IPS-NIHi7 (cell line): ENCODE data around the gene TMOD1.
A peak's percentile ranks its signal among the peaks of the same experiment; 100 is the strongest.

Experiments
- DNase-seq: peaks from one replicate; pipeline ENCODE4 v3.0.0; 2012; ENCODE audit warnings: mixed read lengths; ENCODE audit errors: extremely low spot score

TMOD1 gene

GRCh38 chr9:97632985-97633858, 131.8 kb downstream of the TMOD1 start, which contains the start of the genes NCBP1 and TSTD2:
Gene NCBP1 (plus strand): TSS chr9:97633821. CDS start chr9:97633882, 61 bp downstream.
Gene TSTD2 (minus strand): TSS chr9:97633368. CDS start chr9:97627562, 5,806 bp downstream.
- peak; percentile 93 for DNase-seq

GRCh38 chr9:97633859-97634490, 132.5 kb downstream of the TMOD1 start:
- no peak for DNase-seq

DNA sequence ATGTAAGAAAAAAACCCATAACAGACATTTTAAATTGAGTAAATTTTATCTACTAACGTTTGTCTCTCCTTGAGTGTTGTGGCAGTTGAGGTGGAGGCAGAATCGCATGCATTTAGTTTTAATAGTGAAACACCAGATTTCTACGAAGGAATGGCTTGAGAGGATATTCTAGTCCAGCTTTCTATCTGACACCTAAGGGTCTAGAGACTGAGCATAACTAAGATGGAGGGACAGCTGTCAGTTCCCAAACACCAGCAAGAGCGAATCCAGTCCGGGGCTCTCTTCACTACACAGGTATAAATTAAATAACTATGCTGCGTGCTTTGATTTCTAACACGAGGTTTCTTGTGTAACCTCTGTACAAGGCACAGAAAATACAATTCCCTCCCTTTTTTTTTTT, 133.6 kb downstream of the TMOD1 start:
- DNase-seq: no peak

- DNase-seq: no peak
These were observed 135.4 kb downstream of the TMOD1 start for GRCh38 chr9:97636903-97637302.

- no peak for DNase-seq
These were observed 137.2 kb downstream of the TMOD1 start for GRCh38 chr9:97638666-97639065.

DNA sequence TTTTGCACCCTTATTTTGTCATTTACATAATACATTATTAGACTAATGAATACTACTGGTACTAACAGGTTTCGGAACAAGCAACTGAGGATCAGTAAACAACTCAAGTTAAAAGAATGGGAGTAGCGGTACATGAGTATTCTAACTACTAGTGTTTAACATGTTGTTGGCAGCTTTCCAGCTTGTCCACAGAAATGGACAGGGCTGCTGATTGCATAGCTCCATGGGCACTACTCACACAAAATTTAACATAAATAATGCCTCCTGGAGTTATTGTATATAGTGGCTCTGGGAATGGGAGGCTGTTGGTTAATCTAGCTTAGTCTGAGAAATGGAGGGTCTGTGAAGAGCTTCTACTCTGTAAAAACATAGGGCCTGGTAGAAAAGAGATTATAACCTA, 138.9 kb downstream of the TMOD1 start:
- DNase-seq: no peak

DNA sequence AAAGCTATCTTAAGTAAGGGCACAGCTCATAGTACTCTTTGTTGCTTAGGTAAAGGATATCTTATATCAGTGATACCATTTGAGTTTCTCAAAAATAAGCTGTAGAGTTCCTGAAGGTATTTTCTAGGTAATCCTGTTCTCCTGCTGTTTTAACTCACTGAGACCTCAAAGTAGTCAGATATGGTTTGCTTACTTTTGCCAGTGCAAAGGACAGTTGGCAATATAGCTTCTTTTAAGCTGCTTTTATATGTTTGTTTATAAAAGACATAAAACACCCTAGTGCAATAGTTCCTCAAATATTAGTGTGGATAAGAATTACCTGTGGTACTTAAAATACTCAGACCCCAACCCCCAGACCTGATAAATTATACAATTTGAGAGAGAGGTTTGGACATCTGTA, 144.3 kb downstream of the TMOD1 start:
- no peak for DNase-seq

- DNase-seq: no peak
These were observed 146.5 kb downstream of the TMOD1 start for GRCh38 chr9:97647996-97648395.
